H54 (cell line): ENCODE measurements around the gene THADA.
A peak's percentile ranks its signal among the peaks of the same experiment; 100 is the strongest.

Experiments used
- DNase-seq: peaks from one replicate; pipeline ENCODE4 v3.0.0; 2011; ENCODE audit warnings: low spot score, mixed read lengths; ENCODE audit not compliant: insufficient read length
- FAIRE-seq: peaks from 3 replicates; lab custom pipeline; 2011; peaks lifted over from hg19 to GRCh38; lab: Jason Lieb, UNC
- POLR2A ChIP-seq: IDR thresholded peaks from 2 replicates; pipeline ENCODE4 v1.6.1; 2011; ENCODE audit warnings: low read depth, mild to moderate bottlenecking, low read length

THADA gene

DNA sequence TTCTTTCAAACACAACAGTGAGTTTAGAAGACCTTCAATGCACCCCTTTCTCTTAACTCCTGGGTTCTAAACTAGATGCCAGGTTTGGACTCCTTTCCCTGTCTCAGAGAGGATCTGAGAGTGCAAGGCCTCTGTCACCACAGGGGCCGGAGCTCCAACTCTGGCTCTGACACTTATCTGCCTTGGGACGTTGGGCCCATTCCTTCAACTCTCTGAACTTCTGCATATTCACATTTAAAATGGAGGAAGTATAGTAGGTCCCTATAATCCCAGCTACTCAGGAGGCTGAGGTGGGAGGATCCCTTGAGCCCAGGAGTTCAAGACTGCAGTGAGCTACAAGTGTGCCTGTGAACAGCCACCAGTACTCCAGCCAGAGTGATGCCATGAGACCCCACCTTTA is 325.4 kb downstream of the THADA start:
- DNase-seq (no peak), FAIRE-seq (no peak)
- no peak for TF ChIP-seq POLR2A

GRCh38 chr2:43269706-43270105 is 326.1 kb downstream of the THADA start:
- peak; percentile 39 for DNase-seq
- peak; percentile 15 for FAIRE-seq
- no peak for TF ChIP-seq POLR2A

DNA sequence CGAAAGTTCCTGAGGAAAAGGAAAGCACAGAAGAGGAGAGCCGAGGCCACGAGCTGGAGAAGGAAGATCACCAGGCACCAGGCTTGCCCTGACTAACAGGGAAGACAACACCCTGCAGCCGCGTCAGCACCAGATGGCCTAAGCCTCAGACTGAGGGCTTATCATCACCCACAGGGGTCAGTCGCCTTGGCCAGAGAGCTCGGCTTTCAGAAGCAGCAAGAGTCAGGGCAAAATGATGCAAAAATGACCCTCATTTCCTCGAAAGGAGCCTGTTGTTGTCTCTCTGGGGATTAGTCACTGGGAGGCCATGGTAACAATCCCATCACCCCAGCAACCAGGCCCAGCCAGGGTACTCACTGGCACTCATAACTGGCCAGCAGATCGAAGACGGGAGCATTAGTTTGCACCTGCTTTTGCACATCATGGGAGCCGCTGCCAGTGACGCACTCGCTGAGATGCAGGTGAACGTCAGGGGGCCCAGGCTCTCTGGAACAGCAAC is 326.7 kb downstream of the THADA start:
- peak; percentile 87 for FAIRE-seq
- peak; percentile 84 for DNase-seq
- no peak for TF ChIP-seq POLR2A

GRCh38 chr2:43268066-43268953 is 327.5 kb downstream of the THADA start:
- no peak for FAIRE-seq
- TF ChIP-seq POLR2A = no peak
- no peak for DNase-seq

- no peak for TF ChIP-seq POLR2A
- DNase-seq = no peak
- FAIRE-seq = no peak
These were observed 328.5 kb downstream of the THADA start for GRCh38 chr2:43267381-43267780.

- DNase-seq = no peak
- FAIRE-seq = no peak
These were observed 329.1 kb downstream of the THADA start for GRCh38 chr2:43266711-43267111.

GRCh38 chr2:43265421-43265820 is 330.4 kb downstream of the THADA start:
- no peak for FAIRE-seq
- TF ChIP-seq POLR2A = no peak
- DNase-seq = no peak

More at GRCh38 chr2:43266711-43267111, 329.1 kb downstream of the THADA start:
- no peak for TF ChIP-seq POLR2A

DNA sequence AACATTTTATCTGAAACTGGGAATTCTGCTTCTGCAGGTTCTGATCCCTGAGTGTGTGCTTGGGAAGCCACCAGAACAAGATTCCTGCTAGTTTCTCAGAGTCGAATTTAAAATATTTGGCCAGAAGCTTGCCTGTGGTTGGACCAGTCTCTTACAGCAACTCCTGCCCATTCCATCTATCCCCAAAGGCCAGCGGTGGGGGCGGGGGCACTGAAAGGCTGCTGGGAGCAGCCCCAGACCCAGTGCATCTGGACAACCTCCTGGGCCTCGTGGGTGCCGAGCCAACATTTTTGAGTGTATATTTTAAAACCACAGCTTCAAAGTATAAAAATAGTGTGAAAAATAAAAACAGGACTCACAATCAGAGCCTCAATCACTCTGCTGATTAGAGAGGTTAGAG is 330.8 kb downstream of the THADA start:
- FAIRE-seq (no peak), DNase-seq (no peak)
- TF ChIP-seq POLR2A = no peak

- no peak for TF ChIP-seq POLR2A
- FAIRE-seq (no peak), DNase-seq (no peak)
These were observed 332.9 kb downstream of the THADA start for GRCh38 chr2:43262951-43263350.

DNA sequence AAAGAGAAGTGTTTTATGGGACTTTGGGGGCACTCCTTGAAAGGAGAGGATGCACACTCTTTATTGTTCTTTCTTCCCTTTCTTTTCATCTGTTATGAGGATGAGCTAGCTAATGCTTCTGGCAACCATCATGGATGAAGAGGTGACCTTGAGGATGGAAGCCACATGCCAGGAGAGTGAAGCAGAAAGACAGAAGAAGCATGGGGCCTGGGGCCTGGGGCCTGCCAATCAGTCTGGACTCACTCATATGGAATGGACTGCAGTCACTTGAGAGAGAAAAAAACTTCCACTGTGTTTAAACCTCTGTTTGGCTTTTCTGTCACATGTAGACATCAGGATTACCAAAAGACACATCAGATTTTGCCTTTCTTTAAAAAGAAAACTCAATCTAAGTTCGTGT is 333.6 kb downstream of the THADA start:
- no peak for TF ChIP-seq POLR2A
- no peak for FAIRE-seq
- DNase-seq = no peak

DNA sequence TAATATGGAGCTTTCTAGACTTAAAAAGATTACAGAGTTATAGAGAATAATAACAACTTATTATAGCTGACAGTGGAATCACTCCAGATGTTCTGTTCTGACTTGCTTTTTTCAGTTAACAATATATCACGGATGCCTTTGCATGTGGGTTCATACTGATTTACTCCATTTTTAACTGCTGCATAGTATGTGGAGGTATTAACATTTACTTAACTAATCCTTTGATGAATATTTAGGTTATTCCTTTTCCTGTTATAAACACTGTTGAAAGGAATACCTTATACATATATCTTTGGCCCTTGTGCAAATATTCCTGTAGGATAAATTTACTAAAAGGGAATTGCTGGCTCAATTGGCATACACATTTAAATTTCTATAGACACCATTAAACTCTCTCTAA is 336.3 kb downstream of the THADA start:
- FAIRE-seq = no peak
- DNase-seq = no peak
- no peak for TF ChIP-seq POLR2A

GRCh38 chr2:43258547-43259156 is 337.2 kb downstream of the THADA start:
- DNase-seq (no peak), FAIRE-seq (no peak)
- TF ChIP-seq POLR2A = no peak

GRCh38 chr2:43255296-43255910 is 340.4 kb downstream of the THADA start:
- TF ChIP-seq POLR2A = no peak
- FAIRE-seq = no peak
- no peak for DNase-seq

GRCh38 chr2:43254331-43254730 is 341.5 kb downstream of the THADA start:
- DNase-seq = no peak
- no peak for FAIRE-seq
- TF ChIP-seq POLR2A = no peak
